DMS114 treated with DMSO at 0.1 percent for 48 hours (cell line): ENCODE measurements around the gene GIGYF2.
"Not testable (repeated sequence)": the region's sequence is repeated elsewhere in the genome, so short reads cannot be mapped to it uniquely, and the experiment has no call there.

Source experiments
- DNase-seq: peaks from one replicate; lab custom pipeline; 2025; ENCODE audit not compliant: unreplicated experiment; lab: John Stamatoyannopoulos, UW

The GIGYF2 gene

GRCh38 chr2:232802091-232802490, 105.0 kb downstream of the GIGYF2 start:
- no peak for DNase-seq

GRCh38 chr2:232809349-232810124, 112.4 kb downstream of the GIGYF2 start:
- no peak for DNase-seq

GRCh38 chr2:232810444-232810843, 113.3 kb downstream of the GIGYF2 start:
- DNase-seq: no peak

- DNase-seq: no peak
Observed at GRCh38 chr2:232815569-232815968, 118.4 kb downstream of the GIGYF2 start.

- no peak for DNase-seq
Observed at GRCh38 chr2:232816657-232817056, 119.5 kb downstream of the GIGYF2 start.

- no peak for DNase-seq
Observed at GRCh38 chr2:232817756-232818155, 120.6 kb downstream of the GIGYF2 start.

- no peak for DNase-seq
Observed at GRCh38 chr2:232829988-232830387, 132.9 kb downstream of the GIGYF2 start.

- no peak for DNase-seq
Observed at GRCh38 chr2:232831496-232831895, 134.4 kb downstream of the GIGYF2 start.

- DNase-seq: no peak
Observed at GRCh38 chr2:232833830-232834229, 136.7 kb downstream of the GIGYF2 start.

GRCh38 chr2:232835687-232836208, 138.6 kb downstream of the GIGYF2 start:
- DNase-seq: no peak

GRCh38 chr2:232836934-232837333, 139.8 kb downstream of the GIGYF2 start:
- no peak for DNase-seq

GRCh38 chr2:232838406-232838874, 141.3 kb downstream of the GIGYF2 start:
- DNase-seq: no peak

- no peak for DNase-seq
Observed at GRCh38 chr2:232839411-232840079, 142.4 kb downstream of the GIGYF2 start.

GRCh38 chr2:232842689-232843088, 145.6 kb downstream of the GIGYF2 start:
- no peak for DNase-seq

GRCh38 chr2:232843834-232844233, 146.7 kb downstream of the GIGYF2 start:
- DNase-seq: no peak

- no peak for DNase-seq
Observed at GRCh38 chr2:232846055-232846454, 148.9 kb downstream of the GIGYF2 start.

GRCh38 chr2:232850039-232850438, 152.9 kb downstream of the GIGYF2 start:
- no peak for DNase-seq

- DNase-seq: not testable (repeated sequence)
Observed at GRCh38 chr2:232852081-232852480, 154.9 kb downstream of the GIGYF2 start.

- DNase-seq: no peak
Observed at GRCh38 chr2:232852676-232853075, 155.5 kb downstream of the GIGYF2 start.

- DNase-seq: no peak
Observed at GRCh38 chr2:232854082-232854481, 157.0 kb downstream of the GIGYF2 start.

- no peak for DNase-seq
Observed at GRCh38 chr2:232857158-232857563, 160.0 kb downstream of the GIGYF2 start.

- DNase-seq: no peak
Observed at GRCh38 chr2:232859385-232859916, 162.3 kb downstream of the GIGYF2 start.
